ENCODE data around the gene ELANE. TPM values are rescaled to one million over a fixed set of nuclear protein-coding genes. Genes with fewer than 3 reads are reported as not detected.
A peak's percentile ranks its signal among the peaks of the same experiment; 100 is the strongest.
"Not testable (repeated sequence)": the region's sequence is repeated elsewhere in the genome, so short reads cannot be mapped to it uniquely, and the experiment has no call there.

ELANE gene
- total RNA-seq, 2 donors from 2014 or later = not detected

DNA sequence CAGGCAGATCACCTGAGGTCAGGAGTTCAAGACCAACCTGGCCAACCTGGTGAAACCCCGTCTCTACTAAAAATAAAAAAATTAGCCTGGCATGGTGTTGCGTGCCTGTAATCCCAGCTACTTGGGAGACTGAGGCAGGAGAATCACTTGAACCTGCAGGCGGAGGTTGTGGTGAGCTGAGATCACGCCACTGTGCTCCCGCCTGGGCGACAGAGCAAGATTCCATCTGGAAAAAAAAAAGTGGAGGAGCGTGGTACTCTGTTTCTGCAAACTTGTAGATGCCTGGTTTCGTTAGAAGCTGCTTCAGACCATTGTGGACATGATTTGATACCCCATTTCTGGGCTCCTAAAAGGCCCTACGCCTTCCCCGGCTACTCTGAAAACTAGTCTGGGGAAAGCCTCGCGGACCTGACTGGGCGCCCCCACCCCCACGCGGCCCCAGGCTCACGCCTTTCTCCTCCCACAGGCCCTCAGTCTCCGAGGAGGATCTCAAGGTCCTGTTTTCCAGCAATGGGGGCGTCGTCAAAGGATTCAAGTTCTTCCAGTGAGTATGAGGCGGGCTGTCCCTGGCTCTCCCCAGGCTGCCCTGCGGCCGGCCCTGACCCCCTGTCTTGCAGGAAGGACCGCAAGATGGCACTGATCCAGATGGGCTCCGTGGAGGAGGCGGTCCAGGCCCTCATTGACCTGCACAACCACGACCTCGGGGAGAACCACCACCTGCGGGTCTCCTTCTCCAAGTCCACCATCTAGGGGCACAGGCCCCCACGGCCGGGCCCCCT is 41.8 kb upstream of the ELANE start:
- no peak for DNase-seq

DNA sequence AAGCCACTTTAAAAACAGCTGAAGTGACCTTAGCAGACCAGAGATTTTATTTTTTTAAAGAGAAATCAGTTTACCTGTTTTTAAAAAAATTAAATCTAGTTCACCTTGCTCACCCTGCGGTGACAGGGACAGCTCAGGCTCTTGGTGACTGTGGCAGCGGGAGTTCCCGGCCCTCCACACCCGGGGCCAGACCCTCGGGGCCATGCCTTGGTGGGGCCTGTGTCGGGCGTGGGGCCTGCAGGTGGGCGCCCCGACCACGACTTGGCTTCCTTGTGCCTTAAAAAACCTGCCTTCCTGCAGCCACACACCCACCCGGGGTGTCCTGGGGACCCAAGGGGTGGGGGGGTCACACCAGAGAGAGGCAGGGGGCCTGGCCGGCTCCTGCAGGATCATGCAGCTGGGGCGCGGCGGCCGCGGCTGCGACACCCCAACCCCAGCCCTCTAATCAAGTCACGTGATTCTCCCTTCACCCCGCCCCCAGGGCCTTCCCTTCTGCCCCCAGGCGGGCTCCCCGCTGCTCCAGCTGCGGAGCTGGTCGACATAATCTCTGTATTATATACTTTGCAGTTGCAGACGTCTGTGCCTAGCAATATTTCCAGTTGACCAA is 41.1 kb upstream of the ELANE start:
- DNase-seq = no peak
- peaks cover 5% of the 10 kb centered on the region for H3K36me3 Mint-ChIP-seq (ENCODE audit: low read depth)
- no peak for ATAC-seq
- H3K4me1 Mint-ChIP-seq = peaks cover 6% of the 10 kb centered on the region
- H3K27me3 Mint-ChIP-seq = no peaks in the 10 kb centered on the region
- no peaks in the 10 kb centered on the region for H3K9me3 ChIP-seq (ENCODE audit: control insufficient read depth, low read length, poor library complexity, severe bottlenecking)
- no peak overlapping the region for H3K4me3 Mint-ChIP-seq
- H3K27ac Mint-ChIP-seq = peak overlapping the region; percentile 59

More for the DNA sequence above, 41.8 kb upstream of the ELANE start:
- H3K9me3 ChIP-seq (ENCODE audit: control insufficient read depth, low read length, poor library complexity, severe bottlenecking) = no peaks in the 10 kb centered on the region
- peaks cover 5% of the 10 kb centered on the region for H3K36me3 Mint-ChIP-seq (ENCODE audit: low read depth)
- no peaks in the 10 kb centered on the region for H3K27me3 Mint-ChIP-seq
- H3K4me1 Mint-ChIP-seq = peaks cover 6% of the 10 kb centered on the region
- no peak for ATAC-seq
- H3K4me3 Mint-ChIP-seq = no peak overlapping the region
- peak overlapping the region; percentile 32 for H3K27ac Mint-ChIP-seq

DNA sequence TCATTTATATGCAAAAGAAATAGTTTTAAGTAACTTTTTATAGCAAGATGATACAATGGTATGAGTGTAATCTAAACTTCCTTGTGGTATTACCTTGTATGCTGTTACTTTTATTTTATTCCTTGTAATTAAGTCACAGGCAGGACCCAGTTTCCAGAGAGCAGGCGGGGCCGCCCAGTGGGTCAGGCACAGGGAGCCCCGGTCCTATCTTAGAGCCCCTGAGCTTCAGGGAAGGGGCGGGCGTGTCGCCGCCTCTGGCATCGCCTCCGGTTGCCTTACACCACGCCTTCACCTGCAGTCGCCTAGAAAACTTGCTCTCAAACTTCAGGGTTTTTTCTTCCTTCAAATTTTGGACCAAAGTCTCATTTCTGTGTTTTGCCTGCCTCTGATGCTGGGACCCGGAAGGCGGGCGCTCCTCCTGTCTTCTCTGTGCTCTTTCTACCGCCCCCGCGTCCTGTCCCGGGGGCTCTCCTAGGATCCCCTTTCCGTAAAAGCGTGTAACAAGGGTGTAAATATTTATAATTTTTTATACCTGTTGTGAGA is 40.5 kb upstream of the ELANE start:
- peaks cover 6% of the 10 kb centered on the region for H3K4me1 Mint-ChIP-seq
- DNase-seq (no peak), ATAC-seq (no peak)
- H3K4me3 Mint-ChIP-seq = peak overlapping the region; percentile 52
- H3K27ac Mint-ChIP-seq = peak overlapping the region; percentile 59
- peaks cover 5% of the 10 kb centered on the region for H3K36me3 Mint-ChIP-seq (ENCODE audit: low read depth)
- H3K9me3 ChIP-seq (ENCODE audit: control insufficient read depth, low read length, poor library complexity, severe bottlenecking) = no peaks in the 10 kb centered on the region
- H3K27me3 Mint-ChIP-seq = no peaks in the 10 kb centered on the region

DNA sequence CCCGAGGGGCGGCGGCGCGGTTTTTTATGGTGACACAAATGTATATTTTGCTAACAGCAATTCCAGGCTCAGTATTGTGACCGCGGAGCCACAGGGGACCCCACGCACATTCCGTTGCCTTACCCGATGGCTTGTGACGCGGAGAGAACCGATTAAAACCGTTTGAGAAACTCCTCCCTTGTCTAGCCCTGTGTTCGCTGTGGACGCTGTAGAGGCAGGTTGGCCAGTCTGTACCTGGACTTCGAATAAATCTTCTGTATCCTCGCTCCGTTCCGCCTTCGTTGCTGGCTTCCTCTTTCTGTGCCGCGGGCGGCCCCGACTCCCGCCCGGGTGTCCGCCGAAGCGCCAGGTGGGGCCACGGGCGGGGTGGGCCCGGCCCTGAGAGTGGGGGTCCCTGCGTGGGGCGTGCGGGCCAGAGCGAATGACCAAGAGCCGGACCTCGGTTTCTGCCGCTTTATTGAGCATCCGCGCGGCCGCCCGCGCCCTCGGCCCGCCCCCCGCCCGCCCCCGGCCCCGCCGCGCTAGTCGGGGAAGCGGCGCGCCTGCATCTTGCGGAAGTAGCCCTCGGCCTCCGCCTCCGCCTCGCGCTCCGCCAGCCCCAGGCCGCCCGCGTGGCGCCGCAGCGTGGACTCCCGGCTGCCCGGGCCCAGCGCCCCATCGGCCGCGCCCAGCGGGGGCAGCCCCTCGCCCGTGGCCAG is 39.9 kb upstream of the ELANE start:
- H3K9me3 ChIP-seq (ENCODE audit: control insufficient read depth, low read length, poor library complexity, severe bottlenecking) = no peaks in the 10 kb centered on the region
- peaks cover 5% of the 10 kb centered on the region for H3K36me3 Mint-ChIP-seq (ENCODE audit: low read depth)
- peak overlapping the region; percentile 52 for H3K4me3 Mint-ChIP-seq
- no peaks in the 10 kb centered on the region for H3K27me3 Mint-ChIP-seq
- peak overlapping the region; percentile 59 for H3K27ac Mint-ChIP-seq
- ATAC-seq = no peak
- peaks cover 6% of the 10 kb centered on the region for H3K4me1 Mint-ChIP-seq
- no peak for DNase-seq

DNA sequence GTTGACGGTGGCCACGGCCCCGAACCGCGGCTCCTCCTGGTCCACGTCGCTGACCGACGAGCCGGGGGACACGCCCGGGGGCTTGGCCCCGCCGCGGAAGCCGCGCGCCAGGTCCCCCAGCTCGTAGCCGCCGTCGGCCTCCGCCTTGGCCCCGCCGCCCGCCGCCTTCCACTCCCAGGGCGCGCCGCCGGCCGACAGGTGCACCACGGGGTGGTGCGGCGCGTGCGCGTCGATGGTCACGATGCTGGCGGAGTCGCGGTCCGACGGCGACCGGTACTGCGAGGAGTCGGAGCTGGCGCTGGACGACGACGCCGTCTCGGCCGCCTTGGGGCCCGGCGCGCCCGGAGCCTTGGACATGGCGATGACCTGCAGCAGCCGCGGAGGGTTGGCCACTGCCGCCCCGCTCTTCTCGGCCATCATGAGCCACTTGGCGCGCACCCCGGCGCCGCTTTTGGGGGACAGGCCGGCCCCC is 39.3 kb upstream of the ELANE start:
- no peaks in the 10 kb centered on the region for H3K9me3 ChIP-seq (ENCODE audit: control insufficient read depth, low read length, poor library complexity, severe bottlenecking)
- no peak for DNase-seq
- H3K36me3 Mint-ChIP-seq (ENCODE audit: low read depth) = peaks cover under 1% of the 10 kb centered on the region
- H3K4me1 Mint-ChIP-seq = peaks cover under 1% of the 10 kb centered on the region
- H3K27me3 Mint-ChIP-seq = no peaks in the 10 kb centered on the region
- H3K4me3 Mint-ChIP-seq = no peak overlapping the region
- H3K27ac Mint-ChIP-seq = no peak overlapping the region
- ATAC-seq = no peak

DNA sequence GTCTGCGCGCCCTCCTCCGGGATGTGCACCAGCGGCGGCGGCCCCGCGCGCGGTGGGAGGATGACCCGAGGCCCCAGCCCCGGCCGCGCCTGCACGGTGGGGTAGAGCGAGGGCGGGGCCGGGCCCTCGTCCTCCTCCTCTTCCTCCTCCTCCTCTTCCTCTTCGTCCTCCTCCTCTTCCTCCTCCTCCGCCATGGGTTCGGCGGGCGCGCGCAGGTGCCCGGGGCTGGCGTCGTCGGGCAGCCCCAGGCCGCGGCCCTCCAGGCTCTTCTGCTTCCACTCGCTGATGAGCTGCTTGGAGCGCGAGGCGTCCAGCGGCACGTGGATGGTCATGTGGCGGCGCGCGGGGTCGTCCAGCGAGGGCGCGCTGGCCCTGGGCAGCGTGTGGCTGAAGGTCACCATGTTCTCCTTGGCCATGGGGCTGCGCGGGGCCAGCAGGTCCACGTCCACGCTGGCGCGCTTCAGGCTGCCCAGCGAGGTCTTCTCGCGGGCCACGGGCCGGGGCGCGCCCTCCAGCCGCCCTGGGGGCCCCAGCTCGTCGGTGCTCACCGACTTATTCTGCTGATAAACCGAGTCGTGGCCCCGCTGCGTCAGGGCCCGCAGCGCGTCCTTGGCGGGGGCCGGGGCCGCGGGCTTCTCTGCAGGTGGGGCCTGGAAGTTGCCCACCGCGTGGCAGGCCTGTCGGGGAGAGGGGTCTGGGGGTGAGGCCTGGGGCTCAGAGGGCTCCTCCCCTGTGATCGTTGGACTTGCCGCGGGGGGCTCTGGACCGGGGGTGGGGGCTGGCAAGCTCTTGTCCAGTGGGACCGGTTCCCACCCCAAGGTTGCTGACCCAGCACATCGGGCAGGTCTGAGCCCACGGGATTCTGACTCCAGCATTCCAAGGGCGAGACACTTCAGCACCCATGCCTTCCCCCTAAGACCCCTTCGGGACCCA is 38.6 kb upstream of the ELANE start:
- H3K27ac Mint-ChIP-seq = peak overlapping the region; percentile 10
- peak overlapping the region; percentile 28 for H3K4me3 Mint-ChIP-seq
- ATAC-seq = no peak
- no peaks in the 10 kb centered on the region for H3K9me3 ChIP-seq (ENCODE audit: control insufficient read depth, low read length, poor library complexity, severe bottlenecking)
- DNase-seq = no peak
- no peaks in the 10 kb centered on the region for H3K36me3 Mint-ChIP-seq (ENCODE audit: low read depth)
- H3K27me3 Mint-ChIP-seq = no peaks in the 10 kb centered on the region
- no peaks in the 10 kb centered on the region for H3K4me1 Mint-ChIP-seq

DNA sequence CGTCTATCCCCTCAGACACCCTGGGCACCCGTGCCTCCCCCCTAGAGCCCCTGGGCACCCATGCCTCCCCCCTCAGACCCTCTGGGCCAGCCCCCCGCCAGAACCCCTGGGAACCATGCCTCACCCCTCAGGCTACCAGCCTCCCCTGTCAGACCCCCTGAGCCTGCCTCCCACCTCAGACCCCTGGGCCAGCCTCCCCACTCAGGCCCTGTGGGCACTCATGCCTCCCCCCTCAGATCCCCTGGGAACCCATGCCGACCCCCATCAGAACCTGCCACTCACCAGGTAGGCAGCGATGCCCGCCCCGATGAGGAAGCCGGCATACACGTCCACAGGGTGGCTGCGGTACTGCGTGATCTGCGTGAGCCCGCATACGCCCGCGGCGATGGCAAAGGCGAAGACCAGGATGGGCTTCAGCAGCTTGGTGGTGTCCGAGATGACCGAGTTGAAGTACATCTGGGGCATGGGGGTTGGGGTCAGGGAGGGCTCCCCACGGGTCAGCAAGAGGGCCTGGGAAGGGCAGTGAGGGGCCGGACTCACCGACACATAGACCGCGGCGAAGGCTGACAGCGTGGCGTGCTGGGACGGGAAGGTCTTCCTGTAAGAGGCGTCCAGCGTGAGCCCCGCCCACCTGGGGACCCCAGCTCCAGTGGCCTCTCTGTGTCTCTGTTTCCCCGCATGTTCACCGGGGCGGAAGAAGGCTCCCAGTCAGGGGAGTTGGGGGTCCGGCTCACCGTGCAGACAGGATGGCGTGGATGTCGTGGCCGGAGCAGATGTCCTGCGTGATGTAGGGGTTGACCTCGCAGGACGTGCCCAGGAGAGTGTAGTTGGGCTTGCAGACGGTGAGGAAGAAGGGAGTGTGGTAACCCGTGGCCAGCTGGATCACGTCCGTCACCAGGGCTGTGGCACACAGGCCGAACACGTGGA is 37.7 kb upstream of the ELANE start:
- no peak for DNase-seq

DNA sequence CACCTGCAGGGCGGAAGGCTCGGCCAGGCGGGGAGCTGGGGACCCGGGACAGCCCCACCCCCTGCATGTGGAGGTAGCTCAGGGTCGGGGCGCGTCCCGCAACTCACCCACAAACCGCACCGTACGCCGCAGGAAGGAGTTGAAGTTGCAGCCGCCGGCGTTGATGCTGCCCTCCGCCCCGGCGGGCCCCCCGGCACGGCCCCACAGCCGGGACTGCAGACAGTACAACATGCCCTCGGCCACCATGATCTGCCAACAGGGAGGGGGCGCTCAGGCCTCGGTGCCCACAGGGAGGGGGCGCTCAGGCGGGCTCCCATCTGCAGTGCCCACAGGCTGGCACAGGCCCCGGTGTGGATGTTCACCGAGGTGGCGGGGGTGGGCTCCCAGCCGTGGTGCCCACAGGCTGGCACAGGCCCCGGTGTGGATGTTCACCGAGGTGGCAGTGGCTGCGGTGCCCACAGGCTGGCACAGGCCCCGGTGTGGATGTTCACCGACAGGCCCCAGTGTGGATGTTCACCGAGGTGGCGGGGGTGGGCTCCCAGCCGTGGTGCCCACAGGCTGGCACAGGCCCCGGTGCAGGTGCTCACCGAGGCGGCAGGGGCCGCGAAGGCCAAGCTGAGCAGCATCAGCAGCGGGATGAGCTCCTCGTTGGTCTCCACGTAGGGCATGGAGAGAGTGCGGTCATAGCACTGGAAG is 36.9 kb upstream of the ELANE start:
- no peak overlapping the region for H3K27ac Mint-ChIP-seq
- ATAC-seq = peak; percentile 13

More for the DNA sequence above, 37.7 kb upstream of the ELANE start:
- Mint-ChIP-seq H3K27ac (no peak overlapping the region), H3K36me3 (ENCODE audit: low read depth) (no peaks in the 10 kb centered on the region), H3K4me3 (peak overlapping the region; percentile 37), H3K27me3 (no peaks in the 10 kb centered on the region), H3K4me1 (no peaks in the 10 kb centered on the region)
- H3K9me3 ChIP-seq (ENCODE audit: control insufficient read depth, low read length, poor library complexity, severe bottlenecking) = no peaks in the 10 kb centered on the region
- peak; percentile 4 for ATAC-seq

DNA sequence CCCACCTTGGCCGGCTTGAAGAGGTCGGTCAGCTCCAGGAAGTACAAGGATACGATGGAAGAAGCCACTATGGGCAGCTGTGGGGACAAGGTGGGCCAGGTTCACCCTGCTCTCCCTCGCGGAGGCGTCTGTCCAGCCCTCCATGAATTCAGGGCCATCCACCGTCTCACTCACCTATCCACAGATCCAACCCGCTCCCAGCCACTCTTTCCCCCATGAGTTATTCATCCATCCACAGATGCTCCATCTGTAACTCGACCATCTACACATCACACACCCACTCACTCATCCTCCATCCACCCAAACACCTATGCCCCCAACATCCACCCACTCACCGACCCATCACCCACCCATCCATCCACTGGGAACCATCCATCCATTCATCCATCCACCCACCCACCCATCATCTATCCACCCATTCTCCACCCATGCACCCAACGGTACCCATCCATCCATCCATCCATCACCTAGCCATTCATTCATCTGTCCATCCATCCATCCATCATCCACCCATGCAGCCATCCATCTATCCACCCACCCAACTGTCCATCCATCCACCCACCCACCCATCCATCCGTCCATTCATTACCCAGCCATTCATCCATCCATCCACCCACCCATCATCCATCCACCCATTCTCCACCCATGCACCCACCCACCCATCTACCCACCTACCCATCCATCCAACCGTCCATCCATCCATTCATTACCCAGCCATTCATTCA is 36.2 kb upstream of the ELANE start:
- H3K4me1 Mint-ChIP-seq = no peaks in the 10 kb centered on the region
- ATAC-seq = peak; percentile 9
- H3K9me3 ChIP-seq (ENCODE audit: control insufficient read depth, low read length, poor library complexity, severe bottlenecking) = no peaks in the 10 kb centered on the region
- no peak for DNase-seq
- no peaks in the 10 kb centered on the region for H3K36me3 Mint-ChIP-seq (ENCODE audit: low read depth)
- peak overlapping the region; percentile 0 for H3K4me3 Mint-ChIP-seq
- no peak overlapping the region for H3K27ac Mint-ChIP-seq
- H3K27me3 Mint-ChIP-seq = no peaks in the 10 kb centered on the region

More for the DNA sequence above, 36.9 kb upstream of the ELANE start:
- H3K27me3 Mint-ChIP-seq = no peaks in the 10 kb centered on the region
- H3K9me3 ChIP-seq (ENCODE audit: control insufficient read depth, low read length, poor library complexity, severe bottlenecking) = no peaks in the 10 kb centered on the region
- no peak overlapping the region for H3K4me3 Mint-ChIP-seq
- H3K36me3 Mint-ChIP-seq (ENCODE audit: low read depth) = no peaks in the 10 kb centered on the region
- no peak for DNase-seq
- H3K4me1 Mint-ChIP-seq = no peaks in the 10 kb centered on the region

DNA sequence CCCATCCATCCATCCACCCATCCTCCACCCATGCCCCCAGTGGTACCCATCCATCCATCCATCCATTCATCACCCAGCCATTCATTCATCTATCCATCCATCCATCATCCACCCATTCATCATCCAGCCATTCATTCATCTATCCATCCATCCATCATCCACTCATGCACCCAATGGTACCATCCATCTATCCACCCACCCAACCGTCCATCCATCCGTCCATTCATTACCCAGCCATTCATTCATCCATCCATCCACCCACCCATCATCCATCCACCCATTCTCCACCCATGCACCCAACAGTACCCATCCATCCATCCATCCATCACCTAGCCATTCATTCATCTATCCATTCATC is 35.6 kb upstream of the ELANE start:
- Mint-ChIP-seq H3K4me1 (no peaks in the 10 kb centered on the region), H3K27me3 (no peaks in the 10 kb centered on the region), H3K27ac (no peak overlapping the region), H3K36me3 (ENCODE audit: low read depth) (no peaks in the 10 kb centered on the region), H3K4me3 (peak overlapping the region; percentile 1)
- ATAC-seq = no peak
- DNase-seq = no peak
- no peaks in the 10 kb centered on the region for H3K9me3 ChIP-seq (ENCODE audit: control insufficient read depth, low read length, poor library complexity, severe bottlenecking)

DNA sequence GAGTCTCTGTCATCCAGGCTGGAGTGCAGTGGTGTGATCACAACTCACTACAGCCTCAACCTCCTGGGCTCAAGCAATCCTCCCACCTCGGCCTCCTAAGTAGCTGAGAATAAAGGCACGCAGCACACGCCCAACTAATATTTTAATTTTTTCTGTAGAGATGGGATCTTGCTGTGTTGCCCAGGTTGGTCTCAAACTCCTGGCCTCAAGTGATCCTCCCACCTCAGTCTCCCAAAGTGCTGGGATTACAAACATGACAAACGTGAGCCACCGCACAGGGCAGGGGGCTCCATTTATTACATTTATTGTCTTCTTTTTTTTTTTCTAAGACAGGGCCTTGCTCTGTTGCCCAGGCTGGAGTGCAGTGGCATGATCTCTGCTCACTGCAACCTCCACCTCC is 31.9 kb upstream of the ELANE start:
- not testable (repeated sequence) for H3K4me3 Mint-ChIP-seq, ATAC-seq

More for the DNA sequence above, 31.9 kb upstream of the ELANE start:
- H3K9me3 ChIP-seq (ENCODE audit: control insufficient read depth, low read length, poor library complexity, severe bottlenecking); DNase-seq; H3K36me3 Mint-ChIP-seq (ENCODE audit: low read depth); H3K4me1 Mint-ChIP-seq; H3K27ac Mint-ChIP-seq: not testable (repeated sequence)
- peaks cover 12% of the 10 kb centered on the region for H3K27me3 Mint-ChIP-seq
